Kasumi-1 (cell line): Measurements from ENCODE around the gene DEFB124.
"Not testable (repeated sequence)": the region's sequence is repeated elsewhere in the genome, so short reads cannot be mapped to it uniquely, and the experiment has no call there.

Experiments
- DNase-seq, 2 experiments: peaks; one replicate each; lab custom pipeline; 2025; lab: John Stamatoyannopoulos, UW

The DEFB124 gene, protein sequence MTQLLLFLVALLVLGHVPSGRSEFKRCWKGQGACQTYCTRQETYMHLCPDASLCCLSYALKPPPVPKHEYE

DNA sequence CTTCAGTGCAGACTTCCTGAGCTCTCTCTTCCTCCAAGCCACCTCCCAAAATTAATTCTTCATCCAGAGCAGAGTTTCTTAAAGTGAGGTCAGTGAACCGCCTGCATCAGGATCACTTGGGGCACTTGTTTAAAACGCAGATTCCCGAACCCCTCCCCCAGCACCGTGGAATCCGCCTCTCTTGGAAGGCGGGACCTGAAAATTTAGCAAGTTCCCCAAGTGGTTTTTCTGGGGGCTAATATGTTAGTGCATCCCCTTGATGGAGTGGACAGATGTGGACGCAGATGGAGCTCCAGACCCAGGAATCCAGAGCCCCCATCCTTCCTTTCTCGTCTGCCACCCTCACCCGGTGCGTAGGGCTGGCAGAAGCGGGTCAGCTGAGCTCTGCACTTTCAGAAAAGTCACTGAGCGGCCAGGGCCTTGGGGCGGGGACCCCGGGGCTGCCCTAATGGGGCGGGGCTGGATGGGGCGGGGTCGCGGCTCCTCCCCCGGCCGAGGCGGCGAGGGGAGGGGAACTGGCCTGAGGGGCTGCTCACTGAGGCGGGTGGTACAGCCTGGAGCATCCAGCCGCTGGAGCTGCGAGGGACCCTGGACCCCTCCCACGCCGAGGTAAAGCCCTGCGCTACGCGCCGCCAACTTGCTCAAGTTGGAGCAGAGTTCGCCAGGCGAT lies at the start of gene DEFB124, which contains the start of gene REM1:
TSS of gene DEFB124 (minus strand) at position 370 of the 670 bp plus-strand sequence. CDS start 2,114 bp downstream, outside the sequence.
TSS of gene REM1 (plus strand) at position 531 of the 670 bp plus-strand sequence. CDS start 1,158 bp downstream, outside the sequence.
- DNase-seq = no peak

DNA sequence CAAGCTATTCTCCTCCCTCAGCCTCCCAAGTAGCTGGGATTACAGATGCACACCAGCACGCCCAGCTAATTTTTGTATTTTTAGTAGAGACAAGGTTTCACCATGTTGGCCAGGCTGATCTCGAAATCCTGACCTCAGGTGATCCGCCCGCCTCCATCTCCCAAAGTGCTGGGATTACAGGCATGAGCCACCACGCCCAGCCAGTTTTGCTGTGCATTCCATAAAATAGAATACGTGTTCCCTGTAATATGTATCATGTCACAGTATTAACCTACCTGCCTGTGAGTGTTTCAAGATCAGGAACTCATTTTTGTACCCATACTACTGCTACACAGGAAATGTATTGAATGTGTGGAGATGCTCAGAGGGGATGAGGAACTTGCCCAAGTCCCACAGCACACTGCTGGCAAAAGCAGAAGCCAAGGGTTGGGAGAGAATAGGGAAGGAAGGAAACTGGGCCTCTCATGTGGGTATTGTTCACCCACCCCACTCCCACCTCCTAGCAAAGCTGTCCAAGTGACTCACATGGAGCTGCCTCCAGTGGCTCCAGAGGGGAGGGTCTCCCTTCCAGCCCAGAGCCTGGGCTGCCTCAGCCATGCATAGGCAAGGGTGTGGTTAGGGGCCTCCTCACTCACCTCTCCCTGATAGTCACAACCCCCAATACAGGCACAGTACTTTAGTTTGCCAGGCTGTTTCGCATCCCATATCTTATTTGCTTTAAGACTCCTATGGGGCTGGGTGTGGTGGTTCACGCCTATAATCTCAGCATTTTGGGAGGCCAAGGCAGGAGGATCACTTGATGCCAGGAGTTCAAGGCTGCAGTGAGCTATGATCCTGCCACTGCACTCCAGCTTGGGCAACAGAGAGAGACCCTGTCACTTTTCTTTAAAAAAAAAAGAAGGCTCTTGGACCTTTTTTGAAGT lies 48.7 kb upstream of the DEFB124 start:
- DNase-seq = peak; percentile 98 to 99

DNA sequence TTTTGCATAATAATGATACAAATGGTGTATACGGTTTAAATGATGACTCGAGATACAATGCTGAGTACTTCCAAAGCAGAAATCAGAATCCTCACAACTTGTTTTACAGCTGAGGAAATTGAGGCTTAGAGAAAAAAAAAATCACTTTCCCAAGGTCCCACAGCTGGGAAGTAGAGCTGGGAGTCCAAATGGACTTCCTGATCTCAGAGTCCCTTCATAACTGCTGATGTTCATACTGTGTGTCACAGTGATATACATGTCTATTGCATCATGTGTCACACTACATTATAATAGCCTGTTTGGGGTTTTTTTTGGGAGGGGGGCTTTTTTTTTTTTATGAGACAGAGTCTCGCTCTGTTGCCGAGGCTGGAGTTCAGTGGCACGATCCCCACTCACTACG lies 47.8 kb upstream of the DEFB124 start:
- no peak for DNase-seq

DNA sequence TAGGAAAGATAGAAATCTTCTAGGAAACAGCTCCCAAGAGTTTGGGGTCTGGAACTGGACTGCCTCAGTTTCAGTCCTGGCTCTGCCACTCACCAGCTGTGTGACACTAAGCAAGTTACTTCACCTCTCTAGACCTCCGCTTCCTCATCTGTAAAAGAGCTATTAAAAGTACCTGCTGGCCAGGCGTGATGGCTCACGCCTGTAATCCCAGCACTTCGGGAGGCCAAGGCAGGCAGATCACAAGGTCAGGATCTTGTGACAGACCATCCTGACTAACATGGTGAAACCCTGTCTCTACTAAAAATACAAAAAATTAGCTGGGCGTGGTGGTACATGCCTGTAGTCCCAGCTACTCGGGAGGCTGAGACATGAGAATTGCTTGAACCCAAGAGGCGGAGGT lies 46.3 kb upstream of the DEFB124 start:
- DNase-seq = not testable (repeated sequence)

DNA sequence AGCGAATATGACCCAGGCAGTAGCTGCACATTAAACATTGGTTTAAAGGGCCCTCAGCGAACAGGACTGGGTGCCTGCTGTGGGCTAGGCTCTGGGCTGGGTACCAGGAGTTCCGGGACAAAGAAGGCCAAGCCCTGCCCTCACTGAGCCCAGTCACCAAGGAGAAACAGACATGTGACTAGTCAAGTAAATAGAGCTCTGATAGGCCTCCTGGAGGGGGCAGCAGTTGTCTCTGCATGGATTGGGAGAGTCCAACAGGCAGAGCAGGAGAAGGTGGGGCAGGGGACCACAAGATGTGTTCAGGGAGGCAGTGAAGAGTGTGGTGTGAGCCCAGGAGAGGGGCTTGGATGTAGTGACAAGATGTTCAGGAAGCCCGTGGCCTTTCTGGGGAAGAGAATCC lies 42.4 kb upstream of the DEFB124 start:
- DNase-seq = peak; percentile 83 to 87

DNA sequence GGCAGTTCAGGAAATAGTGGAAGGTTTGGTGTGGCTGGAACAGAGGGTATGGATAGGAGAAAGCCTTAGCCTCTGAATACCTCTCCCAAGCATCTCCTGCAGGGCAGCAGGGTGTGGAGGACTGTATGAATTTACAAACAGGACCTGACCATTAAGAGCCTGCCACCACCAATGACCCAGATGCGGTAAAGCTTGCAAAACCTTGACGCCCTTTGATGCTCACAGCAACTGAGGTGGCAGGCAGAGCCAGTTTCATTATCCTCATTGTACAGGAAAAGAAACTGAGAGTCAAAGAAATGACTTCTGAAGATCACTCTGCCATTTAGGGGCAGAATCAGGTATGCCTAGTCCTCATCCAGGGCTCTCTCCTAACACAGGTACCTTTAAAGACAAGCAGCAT lies 41.7 kb upstream of the DEFB124 start:
- no peak for DNase-seq

DNA sequence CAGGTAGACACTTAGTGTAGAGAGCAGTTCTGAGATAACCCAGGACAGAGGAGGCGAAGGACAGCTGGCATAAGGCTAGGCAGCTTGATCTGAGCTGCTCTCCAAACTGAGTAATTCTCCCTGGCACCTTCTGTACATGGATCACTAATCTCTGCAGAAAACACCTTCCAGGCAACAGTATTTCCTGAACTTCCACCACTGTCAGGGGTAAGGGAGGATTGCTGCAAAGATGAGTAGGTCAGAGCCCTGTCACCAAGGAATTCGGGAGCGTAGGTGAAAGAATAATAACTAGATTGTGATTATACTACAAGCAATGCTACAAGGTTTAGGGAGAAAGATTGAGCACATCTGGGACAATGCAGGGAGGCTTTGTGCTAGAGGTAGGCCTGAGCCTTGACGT lies 41.2 kb upstream of the DEFB124 start:
- no peak for DNase-seq

DNA sequence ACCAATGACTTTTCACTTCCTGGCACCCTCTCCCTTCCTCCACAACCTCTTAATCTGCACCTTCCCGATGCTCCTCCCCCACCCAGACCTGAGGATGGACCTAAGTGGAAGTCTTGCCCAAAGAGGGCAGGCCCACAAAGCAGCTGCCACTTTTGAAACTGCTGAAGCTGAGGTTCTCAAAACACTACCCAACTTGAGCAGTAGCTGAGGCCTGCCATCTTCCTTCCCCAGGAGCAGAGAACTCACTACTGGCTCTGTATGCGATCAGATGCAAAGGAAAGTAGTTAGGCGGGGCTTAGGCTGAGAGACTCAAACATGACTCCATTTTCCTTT lies 40.8 kb upstream of the DEFB124 start:
- no peak for DNase-seq

DNA sequence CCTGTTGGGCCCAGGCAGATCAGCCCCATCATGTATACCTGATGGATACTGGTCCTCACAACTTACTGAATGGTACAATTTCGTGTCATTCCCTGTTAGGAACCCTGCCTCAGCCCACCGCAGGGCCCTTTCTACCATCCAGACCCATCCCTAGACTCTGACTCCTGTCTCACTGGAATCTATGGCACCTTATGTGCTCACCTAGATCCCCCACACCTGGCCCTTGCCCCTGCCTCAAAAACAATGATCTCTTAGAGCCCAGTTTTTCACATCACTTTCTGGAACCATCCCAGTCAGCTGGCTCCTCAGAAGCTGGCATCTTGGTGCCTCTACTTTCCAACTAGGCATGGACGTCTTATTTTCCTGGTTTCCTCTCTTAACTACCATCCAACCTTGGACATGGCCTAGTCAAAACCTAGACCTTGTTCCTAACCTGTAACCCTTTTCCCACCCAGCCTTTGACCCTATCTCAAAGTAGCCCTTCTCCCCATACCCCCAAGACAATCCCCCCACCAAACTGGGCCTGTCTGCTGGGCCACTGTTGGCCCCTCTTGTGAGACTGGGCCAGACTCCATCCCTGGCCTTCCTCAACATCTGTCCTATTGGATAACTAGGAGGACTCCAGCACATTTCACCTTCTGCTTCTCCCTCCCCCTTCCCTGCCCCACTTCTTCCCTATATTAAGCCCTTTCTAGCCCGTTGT lies 40.3 kb upstream of the DEFB124 start:
- DNase-seq = no peak

DNA sequence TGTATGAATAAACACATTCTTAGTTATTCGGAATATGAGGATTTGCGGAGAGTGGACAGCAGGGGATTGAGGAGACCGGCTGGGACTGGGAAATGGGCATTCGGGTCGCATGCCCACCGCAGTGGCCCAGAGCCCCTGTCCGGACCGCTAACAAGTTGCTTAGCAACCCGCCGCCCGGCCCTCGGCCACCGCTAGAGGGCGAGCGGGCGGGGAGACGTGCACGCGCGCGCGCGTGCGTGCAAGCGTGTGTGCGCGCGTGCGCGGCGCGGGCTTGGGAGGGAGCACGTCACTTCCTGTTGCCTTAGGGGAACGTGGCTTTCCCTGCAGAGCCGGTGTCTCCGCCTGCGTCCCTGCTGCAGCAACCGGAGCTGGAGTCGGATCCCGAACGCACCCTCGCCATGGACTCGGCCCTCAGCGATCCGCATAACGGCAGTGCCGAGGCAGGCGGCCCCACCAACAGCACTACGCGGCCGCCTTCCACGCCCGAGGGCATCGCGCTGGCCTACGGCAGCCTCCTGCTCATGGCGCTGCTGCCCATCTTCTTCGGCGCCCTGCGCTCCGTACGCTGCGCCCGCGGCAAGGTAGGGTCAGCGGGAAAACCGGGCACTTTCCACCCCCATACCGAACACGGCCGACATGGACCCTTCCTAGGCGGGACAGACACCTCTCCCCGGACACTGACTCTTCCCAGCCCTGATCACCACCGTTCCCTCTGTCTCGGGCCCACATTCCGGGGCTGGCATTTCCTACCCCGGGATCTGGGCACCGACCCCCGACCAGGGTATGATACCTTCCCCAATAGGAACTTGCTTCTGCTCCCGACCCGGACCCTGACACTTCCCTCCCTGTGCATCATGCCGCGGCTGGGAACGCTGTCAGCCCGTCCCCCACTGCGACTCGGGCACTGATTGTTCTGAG lies 39.5 kb upstream of the DEFB124 start, which contains the start of gene HM13:
TSS of gene HM13 (plus strand) at position 289 of the 918 bp plus-strand sequence. CDS start at position 399, 110 bp downstream.
- DNase-seq = peak; percentile 79 to 87

DNA sequence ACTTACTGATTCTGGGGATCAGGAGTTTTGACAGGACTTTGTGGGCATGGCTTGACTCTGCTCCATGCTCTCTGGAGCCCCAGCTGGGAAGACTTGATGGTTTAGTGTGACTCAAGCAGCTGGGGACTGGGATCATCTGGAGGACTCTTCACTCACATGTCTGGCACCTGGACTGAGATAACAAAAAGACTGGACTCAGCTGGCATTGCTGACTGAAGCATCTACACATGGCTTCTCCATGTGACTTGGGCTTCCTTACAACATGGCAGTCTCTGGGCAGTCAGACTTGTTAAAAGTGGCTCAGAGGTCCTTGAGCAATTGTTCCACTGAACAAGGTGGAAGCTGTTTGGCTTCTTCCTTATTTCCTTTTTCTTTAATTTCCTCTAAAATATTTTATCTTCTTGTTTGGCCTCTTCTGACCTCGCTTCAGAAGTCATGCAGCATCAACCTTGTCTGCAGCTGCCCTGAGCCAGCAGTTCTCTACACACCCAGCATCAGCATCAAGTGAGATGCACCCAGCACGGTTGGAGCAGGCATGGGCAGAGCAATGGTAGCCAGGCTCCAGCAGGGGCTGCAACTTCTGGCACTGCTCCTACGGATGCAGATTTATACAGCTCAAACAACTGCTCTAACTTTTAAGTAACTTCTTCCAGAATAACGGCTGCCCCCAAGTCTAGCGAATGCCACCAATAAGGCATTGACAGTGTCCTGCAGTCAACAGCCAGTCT lies 33.8 kb upstream of the DEFB124 start:
- no peak for DNase-seq

DNA sequence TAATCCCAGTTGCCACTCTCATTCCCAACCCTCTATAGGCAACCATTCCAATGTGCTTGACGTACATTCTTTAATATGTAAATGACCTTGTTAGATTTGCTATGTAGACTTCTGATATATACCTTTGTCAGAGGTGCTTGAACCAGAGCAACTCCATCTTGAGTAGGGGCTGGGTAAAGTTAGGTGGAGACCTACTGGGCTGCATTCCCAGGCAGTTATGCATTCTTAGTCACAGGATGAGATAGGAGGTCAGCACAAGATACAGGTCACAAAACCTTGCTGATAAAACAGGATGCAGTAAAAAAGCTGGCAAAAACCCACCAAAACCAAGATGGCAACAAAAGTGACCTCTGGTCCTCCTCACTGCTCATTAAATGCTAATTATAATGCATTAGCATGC lies 31.0 kb upstream of the DEFB124 start:
- no peak for DNase-seq

DNA sequence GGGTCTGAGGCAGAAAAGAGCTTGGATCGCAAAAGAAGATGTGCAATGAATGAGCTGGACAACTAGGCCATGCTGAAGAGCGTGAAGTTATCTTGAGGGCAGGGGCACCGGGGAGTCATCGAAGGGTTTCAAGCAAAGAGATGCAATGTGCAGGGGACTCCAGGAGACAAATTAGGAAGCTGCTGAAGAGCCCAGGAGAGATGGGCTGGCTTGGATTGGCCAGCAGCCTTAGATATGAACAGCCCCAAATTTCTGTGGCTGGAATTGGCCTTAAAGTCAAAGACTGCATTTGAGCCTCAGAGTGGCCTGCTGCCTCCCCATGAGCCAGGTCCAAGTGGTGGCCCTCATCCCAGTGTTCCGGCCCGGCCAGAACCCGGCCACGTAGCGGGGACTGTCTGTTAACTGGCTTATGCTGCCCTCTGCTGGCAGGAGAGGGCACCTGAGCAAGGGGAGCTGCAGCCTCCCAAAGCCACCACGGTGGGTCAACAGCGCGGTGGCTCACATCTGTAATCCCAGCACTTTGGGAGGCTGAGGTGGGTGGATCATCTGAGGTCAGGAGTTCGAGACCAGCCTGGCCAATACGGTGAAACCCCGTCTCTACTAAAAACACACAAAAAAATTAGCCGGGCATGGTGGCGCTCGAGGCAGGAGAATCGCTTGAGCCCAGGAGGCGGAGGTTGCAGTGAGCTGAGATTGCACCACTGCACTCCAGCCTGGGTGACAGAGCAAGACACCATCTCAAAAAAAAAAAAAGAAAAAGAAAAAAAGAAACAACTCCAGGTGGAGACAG lies 28.2 kb upstream of the DEFB124 start:
- DNase-seq = peak; percentile 36 to 49

DNA sequence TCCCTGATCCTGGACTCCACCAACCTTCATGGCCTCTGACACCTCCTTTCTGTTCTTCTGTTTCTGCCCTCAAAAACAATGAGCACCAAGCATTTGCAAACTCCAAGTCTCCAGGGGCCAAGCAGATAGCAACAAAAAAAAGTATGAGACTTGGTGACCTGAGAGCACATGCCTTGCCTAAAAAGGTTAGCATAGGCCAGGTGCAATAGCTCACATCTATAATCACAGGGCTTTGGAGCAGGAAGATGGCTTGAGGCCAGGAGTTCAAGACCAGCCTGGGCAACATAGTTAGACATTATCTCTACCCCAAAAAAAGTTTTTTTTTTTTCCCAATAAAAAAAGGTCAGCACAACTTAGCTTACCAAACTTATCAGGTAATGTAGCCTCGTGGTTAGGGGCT lies 25.6 kb upstream of the DEFB124 start:
- DNase-seq = no peak

DNA sequence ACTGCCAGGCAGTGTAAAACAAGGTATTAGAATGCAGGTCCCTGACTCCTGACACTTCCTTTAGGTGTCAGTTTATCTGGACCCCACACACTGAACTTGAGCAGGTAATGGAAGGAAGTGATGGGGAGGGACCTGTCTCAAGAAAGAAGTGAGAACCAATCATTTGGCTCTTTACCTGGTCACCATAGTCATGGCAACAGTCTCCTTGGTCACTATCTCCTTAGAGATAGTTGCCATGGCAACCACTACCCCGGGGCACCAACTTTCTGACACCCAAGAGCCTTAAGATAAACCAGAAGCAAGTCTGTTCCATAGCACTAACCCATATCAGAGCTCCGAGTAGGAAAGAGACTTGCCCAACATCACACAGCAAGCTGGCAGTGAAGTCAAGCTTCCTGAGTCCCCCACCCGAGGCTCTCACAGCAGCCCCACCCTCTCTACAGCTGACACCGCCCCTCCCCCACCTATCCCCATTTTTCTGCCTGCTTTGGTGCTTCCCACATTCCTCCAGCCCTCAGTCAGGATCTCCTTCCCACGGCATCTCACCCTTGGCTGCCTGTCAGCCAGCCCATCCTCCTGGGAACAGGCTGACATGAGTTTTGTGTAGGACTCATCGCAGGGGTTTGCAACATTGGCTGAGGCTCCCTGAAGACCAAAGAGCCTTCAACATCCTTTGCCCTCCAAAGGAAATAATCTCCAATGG lies 23.1 kb upstream of the DEFB124 start:
- no peak for DNase-seq

DNA sequence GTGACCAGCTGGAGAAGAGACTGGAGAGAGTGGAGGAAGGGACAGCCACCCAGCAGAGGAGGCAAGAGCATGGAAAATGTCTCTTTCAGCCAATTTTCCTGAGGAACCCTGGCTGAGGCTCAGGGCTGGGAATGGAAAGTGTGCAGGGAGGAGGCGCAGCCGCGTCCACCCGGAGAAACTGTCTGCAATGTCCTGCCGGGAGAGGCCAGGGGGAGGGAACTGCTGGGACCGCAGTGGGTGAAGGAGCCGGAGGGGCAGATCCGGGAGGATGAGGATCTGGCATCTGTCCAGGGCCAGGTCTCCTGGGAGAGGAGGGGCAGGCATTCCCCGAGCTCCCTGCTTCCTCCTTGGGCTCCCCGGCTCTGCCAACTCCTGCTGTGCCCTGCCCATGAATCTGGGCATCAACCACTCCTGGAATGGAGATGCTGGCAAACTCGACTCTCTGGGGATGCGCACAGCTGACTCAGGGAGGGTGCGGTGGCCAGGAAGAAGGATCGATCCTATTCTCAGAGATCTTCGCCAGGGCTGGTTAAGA lies 21.9 kb upstream of the DEFB124 start:
- DNase-seq = no peak

DNA sequence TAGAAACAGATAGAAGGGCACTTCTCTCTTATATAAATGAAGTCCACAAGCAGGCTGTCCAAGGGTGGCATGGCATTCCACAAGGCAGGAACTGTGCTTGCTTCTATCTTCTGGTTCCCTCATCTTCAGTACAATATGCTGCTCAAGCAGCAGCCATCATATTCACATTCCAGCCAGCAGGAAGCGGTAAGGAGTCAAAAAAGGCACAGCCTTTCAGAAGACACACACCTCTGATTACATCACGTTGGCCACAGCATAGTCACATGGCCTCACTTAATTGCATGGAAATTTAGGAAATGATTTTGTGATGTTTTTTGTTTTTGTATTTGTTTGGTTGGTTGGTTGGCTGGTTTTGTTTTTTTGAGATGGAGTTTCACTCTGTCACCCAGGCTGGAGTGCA lies 19.2 kb upstream of the DEFB124 start:
- no peak for DNase-seq

DNA sequence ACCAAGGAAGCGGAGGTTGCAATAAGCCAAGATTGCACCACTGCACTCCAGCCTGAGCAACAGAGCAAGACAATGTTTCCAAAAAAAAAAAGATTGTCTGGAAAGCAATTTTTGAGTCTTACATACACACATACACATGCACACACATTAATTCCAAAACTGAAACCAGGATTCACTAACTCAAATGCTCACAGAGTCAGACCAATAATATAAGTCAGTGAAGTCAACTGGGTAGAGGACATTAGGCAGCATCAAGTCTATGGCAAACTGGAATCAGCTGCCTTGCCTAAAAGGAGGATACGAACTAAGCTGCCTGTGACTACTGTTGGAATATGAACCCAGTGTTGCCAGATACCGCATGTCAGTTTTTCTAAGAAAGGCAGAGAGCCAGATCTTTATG lies 15.8 kb upstream of the DEFB124 start:
- no peak for DNase-seq

DNA sequence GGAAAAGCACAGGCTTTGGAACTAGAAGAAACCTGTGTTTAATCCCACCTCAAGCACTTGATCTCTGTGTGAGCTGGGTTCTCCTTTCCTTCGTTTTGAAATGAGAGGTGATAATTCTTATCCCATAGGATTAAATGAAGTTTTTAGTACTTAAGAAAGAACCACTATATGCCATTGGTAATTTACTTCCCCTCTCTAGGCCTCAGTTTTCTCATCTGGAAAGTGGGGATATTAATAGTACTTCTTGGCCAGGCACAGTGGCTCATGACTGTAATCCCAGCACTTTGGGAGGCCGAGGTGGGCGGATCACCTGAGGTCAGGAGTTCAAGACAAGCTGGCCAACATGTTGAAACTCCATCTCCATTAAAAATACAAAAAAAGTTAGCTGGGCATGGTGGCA lies 14.2 kb upstream of the DEFB124 start:
- DNase-seq = no peak
